Heart right ventricle (tissue), 16 donors: ENCODE data around the gene GLDN. TPM values are rescaled to one million over a fixed set of nuclear protein-coding genes. Genes with fewer than 3 reads are reported as not detected.

ENCODE experiments used
- ATAC-seq, 8 donors: fragments of 200-7000 bp; cut with Tn5 transposase; one replicate each; pipeline ENCODE4 v1.9.1; 2020; ENCODE audit warnings: mild to moderate bottlenecking in 8 of 8, moderate library complexity in 8 of 8, moderate number of reproducible peaks in 1 of 8
- DNase-seq, 2 donors: peaks; one replicate each; pipeline ENCODE4 v3.0.0-alpha.2; 2020
- H3K27ac ChIP-seq, 10 donors: fragments of 200-600 bp; sonication (generic) in 2 of 10; one replicate each; pipeline versions ENCODE4 v1.5.0 to v1.8.0; 2020 to 2022; ENCODE audit warnings: mild to moderate bottlenecking in 3 of 10
- H3K27me3 ChIP-seq, 7 donors: fragments of 200-600 bp; one replicate each; pipeline ENCODE4 v1.8.0; 2021 to 2022; ENCODE audit warnings: mild to moderate bottlenecking in 2 of 7
- H3K36me3 ChIP-seq, 9 donors: fragments of 200-600 bp; sonication (generic) in 1 of 9; one replicate each; pipeline versions ENCODE4 v1.5.0 to v1.8.0; 2020 to 2022; ENCODE audit warnings: mild to moderate bottlenecking in 2 of 9
- H3K4me1 ChIP-seq, 9 donors: fragments of 200-600 bp; sonication (generic) in 1 of 9; one replicate each; pipeline versions ENCODE4 v1.5.0 to v1.8.0; 2020 to 2022; ENCODE audit warnings: mild to moderate bottlenecking in 4 of 9
- H3K4me3 ChIP-seq, 10 donors: fragments of 200-600 bp; sonication (generic) in 2 of 10; one replicate each; pipeline versions ENCODE4 v1.5.0 to v1.8.0; 2020 to 2022; ENCODE audit warnings: mild to moderate bottlenecking in 7 of 10, moderate library complexity in 2 of 10
- H3K9me3 ChIP-seq, 11 donors: fragments of 200-600 bp in 10 of 11; sonication (generic) in 2 of 11; one replicate each; pipeline versions ENCODE4 v1.5.0 to v1.8.0; 2013 to 2022; ENCODE audit warnings: mild to moderate bottlenecking in 2 of 11, control low read depth in 1 of 11, moderate library complexity in 1 of 11
- whole genome bisulfite sequencing, 2 donors: extraction: QIAGEN DNeasy Blood & Tissue Kit; methylation state at CpG; one replicate each; pipeline ENCODE4 v1.1.7; 2013; ENCODE audit warnings: inconsistent platforms in 1 of 2; 5-methylcytosine and 5-hydroxymethylcytosine counted together
- intact Hi-C, 10 donors: fragments of 100-400 bp; cut with DNase I; formaldehyde crosslinking; loops; one replicate each; pipeline versions ENCODE4 v1.11.1 to v1.14.2; 2022
- polyA plus RNA-seq, 2 donors: library from polyadenylated mRNA; stranded (reverse); fragments of 200-250 nt; gene quantifications; one replicate each; pipeline ENCODE4 v1.2.3, GENCODE V29; 2013
- total RNA-seq, 10 donors: library from RNA; stranded (reverse); fragmentation: NEBNext Ultra II Directional in 3 of 10; extraction: Animal tissue kit (Norgen Biotek cat#: 25700) in 3 of 10; gene quantifications; one replicate each; pipeline versions ENCODE4 v1.2.1 to v1.2.4, GENCODE V29; 2021 to 2023
- TF ChIP-seq, protein P1 (sequence below), 9 donors: fragments of 200-600 bp; sonication (generic) in 2 of 9; IDR thresholded peaks; one replicate each; pipeline versions ENCODE4 v1.5.0 to v1.8.0; 2021 to 2022; ENCODE audit warnings: antibody characterized with exemption in 9 of 9, mild to moderate bottlenecking in 5 of 9, moderate library complexity in 1 of 9
- donor health status: Arrhythmogenic right ventricular cardiomyopathy.
- donor health status: ischemic (EF 13 %, LVEDD 7.1; RV severe dilation, severe dysfunction).
- donor health status: healthy with polysubstance abuse.
- donor health status: DM: no; HTN: yes; CAD: no.
- donor health status: DM: no; HTN: no; CAD: no.
- donor health status: ischemic (EF 25% LVEDD 6.9; RV normal size, moderate dysfunction).
- donor health status: ischemic (EF 25% LVEDD 5.7; RV mildly dilated, moderate dysfunction).
- donor health status: healthy.
- donor health status: DM: yes; HTN: yes; CAD: no.
- donor health status: Ischemic cardiomyopathy.
- donor health status: ischemic (EF 35%, LVEDD 5.7; RV mildly dilated, moderate dysfunction).
- donor health status: nonischemic (EF 11% LVEDD 7.7; RV severe dilation, severe dysfunction).
- donor health status: DM: yes; HTN: yes; CAD: no.
- donor health status: PGD.
- donor health status: ischemic (EF 29% LVEDD 5.4; RV normal size, mild dysfunction).
- donor health status: nonischemic (EF 23%, LVEDD 6.1; RV moderate dilation, normal function).

Gene GLDN
- total and polyA plus RNA-seq, 12 donors: 0.65 to 19.8 (median 10.9) TPM

DNA sequence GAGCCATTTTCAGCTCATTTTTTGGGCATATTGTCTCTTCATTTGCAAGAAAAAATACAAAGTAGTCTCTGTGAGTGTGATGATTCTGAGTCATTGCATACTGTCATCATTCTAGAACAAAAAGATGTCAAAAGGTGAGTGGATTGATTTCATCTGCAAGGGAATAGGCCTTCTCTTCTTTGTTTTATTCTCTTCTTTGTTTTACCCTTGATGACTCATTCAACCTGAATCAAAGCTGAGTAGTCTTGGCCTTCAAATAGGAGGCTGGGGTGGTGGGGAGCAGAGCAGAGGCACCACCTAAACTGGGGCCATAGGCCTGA is 28.4 kb upstream of the GLDN start:
- ATAC-seq (no peak), DNase-seq (no peak)
- Histone ChIP-seq H3K4me3 (no peak overlapping the region), H3K4me1 (peaks cover 0 to 52% (median 18%) of the 10 kb centered on the region in 9 donors), H3K27ac (peak overlapping the region in 4 of 10 donors; percentile 42 to 50 (median 44)), H3K36me3 (no peaks in the 10 kb centered on the region), H3K27me3 (no peaks in the 10 kb centered on the region), H3K9me3 (no peaks in the 10 kb centered on the region)
- TF ChIP-seq, protein P1, sequence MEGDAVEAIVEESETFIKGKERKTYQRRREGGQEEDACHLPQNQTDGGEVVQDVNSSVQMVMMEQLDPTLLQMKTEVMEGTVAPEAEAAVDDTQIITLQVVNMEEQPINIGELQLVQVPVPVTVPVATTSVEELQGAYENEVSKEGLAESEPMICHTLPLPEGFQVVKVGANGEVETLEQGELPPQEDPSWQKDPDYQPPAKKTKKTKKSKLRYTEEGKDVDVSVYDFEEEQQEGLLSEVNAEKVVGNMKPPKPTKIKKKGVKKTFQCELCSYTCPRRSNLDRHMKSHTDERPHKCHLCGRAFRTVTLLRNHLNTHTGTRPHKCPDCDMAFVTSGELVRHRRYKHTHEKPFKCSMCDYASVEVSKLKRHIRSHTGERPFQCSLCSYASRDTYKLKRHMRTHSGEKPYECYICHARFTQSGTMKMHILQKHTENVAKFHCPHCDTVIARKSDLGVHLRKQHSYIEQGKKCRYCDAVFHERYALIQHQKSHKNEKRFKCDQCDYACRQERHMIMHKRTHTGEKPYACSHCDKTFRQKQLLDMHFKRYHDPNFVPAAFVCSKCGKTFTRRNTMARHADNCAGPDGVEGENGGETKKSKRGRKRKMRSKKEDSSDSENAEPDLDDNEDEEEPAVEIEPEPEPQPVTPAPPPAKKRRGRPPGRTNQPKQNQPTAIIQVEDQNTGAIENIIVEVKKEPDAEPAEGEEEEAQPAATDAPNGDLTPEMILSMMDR (IDR thresholded peaks at IDR 0.05): no peak
- intact Hi-C loops: loop anchor here in 1 of 10 donors (10.0 kb wide), 1 partner anchor 52 kb away; no protein-coding TSS in a partner anchor

GRCh38 chr15:51313644-51314280 is 27.7 kb upstream of the GLDN start:
- Histone ChIP-seq H3K36me3 (no peaks in the 10 kb centered on the region), H3K27ac (peak overlapping the region in 1 of 10 donors; percentile 12), H3K4me3 (no peak overlapping the region), H3K4me1 (peaks cover 0 to 54% (median 17%) of the 10 kb centered on the region in 9 donors), H3K9me3 (no peaks in the 10 kb centered on the region), H3K27me3 (no peaks in the 10 kb centered on the region)
- ATAC-seq (no peak), DNase-seq (no peak)
- intact Hi-C loops: loop anchor here in 1 of 10 donors (10.0 kb wide), 1 partner anchor 51 kb away; no protein-coding TSS in a partner anchor
- TF ChIP-seq, protein P1 (IDR thresholded peaks at IDR 0.05): no peak
- 94 to 96% methylated on average over 10 of the region's 10 CpGs for WGBS, 2 donors

DNA sequence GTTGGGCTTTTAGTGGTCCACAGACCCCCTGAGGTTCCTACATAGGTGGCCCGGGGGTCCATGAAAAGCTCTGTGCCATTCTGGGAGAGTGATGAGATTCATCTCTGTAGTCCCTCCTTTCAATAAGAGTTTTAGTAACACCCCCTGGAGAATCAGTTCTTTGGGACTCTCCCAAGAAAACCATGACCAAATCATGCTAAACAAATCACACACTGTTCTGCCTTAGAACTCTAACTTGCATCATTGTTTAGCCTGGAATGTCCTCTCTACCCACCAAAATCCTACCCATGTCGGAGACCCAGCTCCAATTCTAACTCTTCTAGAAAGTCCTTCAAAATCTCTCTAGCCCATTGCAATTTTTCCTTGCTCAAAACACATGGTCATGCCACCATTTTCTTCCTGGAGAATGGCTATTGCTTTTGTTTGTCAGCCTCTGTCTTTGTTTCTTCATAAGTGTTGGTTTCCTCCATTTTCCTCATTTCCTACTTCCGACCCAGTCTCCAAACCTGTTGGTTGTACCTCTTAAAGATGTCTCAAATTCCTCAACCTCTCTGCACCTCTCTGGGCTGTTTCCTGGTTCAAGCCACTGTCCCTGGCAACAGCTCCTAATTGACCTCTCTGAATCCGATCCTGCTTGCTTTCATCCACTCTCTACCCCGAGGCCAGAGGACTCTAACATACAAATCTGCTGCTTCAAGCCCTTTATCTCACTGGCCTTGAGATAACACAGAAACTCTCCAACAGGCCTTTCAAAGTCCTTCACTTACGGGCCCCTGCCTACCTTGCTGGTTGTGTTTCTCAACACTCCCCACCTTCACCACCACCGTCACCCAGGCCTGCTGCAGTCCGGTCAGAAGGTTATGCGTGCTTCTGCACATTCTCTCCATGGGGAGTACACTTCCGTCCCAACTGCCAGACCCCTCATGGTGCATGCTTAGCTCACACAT is 26.8 kb upstream of the GLDN start:
- no peaks in the 10 kb centered on the region for H3K36me3 ChIP-seq
- TF ChIP-seq, protein P1 (IDR thresholded peaks at IDR 0.05): no peak
- peak overlapping the region in 1 of 10 donors; percentile 12 for H3K27ac ChIP-seq
- no peaks in the 10 kb centered on the region for H3K9me3 ChIP-seq
- intact Hi-C loops: loop anchor here in 1 of 10 donors (10.0 kb wide), 1 partner anchor 50 kb away; no protein-coding TSS in a partner anchor
- H3K27me3 ChIP-seq: no peaks in the 10 kb centered on the region
- WGBS, 2 donors: 73 to 84% methylated on average over 10 of the region's 10 CpGs
- DNase-seq (no peak), ATAC-seq (peak in 2 of 8 donors; percentile 22 to 32)
- H3K4me1 ChIP-seq: peaks cover 0 to 47% (median 14%) of the 10 kb centered on the region in 9 donors
- H3K4me3 ChIP-seq: no peak overlapping the region

DNA sequence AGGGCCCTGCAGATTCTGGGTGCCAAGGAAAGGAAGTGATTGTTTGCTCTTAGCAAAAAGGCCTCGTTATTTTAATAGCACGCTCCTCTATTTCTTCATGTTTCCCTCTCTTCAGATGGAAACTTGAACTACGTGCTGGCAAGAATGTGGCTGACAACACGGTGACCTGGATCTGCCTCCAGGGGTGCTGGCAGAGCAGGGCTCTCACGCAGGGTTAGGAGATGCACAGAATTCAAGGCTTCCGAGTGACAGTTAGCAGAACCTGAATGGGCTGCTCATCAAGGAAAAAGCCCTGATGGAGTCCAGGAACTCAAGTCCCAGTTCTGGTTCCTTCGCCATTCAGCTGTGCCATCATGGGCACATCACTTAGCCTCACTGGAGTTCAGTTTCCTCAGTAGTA is 25.7 kb upstream of the GLDN start:
- TF ChIP-seq, protein P1 (IDR thresholded peaks at IDR 0.05): no peak
- no peaks in the 10 kb centered on the region for H3K27me3 ChIP-seq
- H3K27ac ChIP-seq: no peak overlapping the region
- no peaks in the 10 kb centered on the region for H3K36me3 ChIP-seq
- H3K4me1 ChIP-seq: peaks cover 0 to 36% (median 5%) of the 10 kb centered on the region in 9 donors
- no peaks in the 10 kb centered on the region for H3K9me3 ChIP-seq
- no peak overlapping the region for H3K4me3 ChIP-seq
- 88 to 91% methylated on average over 7 of the region's 7 CpGs for WGBS, 2 donors
- no peak for ATAC-seq
- DNase-seq: no peak
- intact Hi-C loops: loop anchor here in 1 of 10 donors (10.0 kb wide), 1 partner anchor 49 kb away; no protein-coding TSS in a partner anchor
